ENCODE data around the gene PSMD1.

GRCh38 chr2:231193216-231193615, 136.5 kb downstream of the PSMD1 start:
- TF ChIP-seq REST (tag by site-specific recombination; IDR thresholded peaks at IDR 0.05) (no peak), ZNF239 (tag by site-specific recombination; IDR thresholded peaks at IDR 0.05) (no peak), ZSCAN5A (tag by site-specific recombination; IDR thresholded peaks at IDR 0.05) (no peak), MYNN (tag by site-specific recombination; IDR thresholded peaks at IDR 0.05; ENCODE audit: borderline replicate concordance) (no peak), BCL11A (tag by site-specific recombination; IDR thresholded peaks at IDR 0.05; ENCODE audit: low read depth) (no peak), ZNF621 (tag by site-specific recombination; IDR thresholded peaks at IDR 0.05) (no peak), CTCF (tag by site-specific recombination; IDR thresholded peaks at IDR 0.05) (no peak), ZNF292 (tag by site-specific recombination; IDR thresholded peaks at IDR 0.05; ENCODE audit: borderline replicate concordance, low read depth) (no peak), PBX3 (CRISPR knock-in tag; IDR thresholded peaks at IDR 0.05) (no peak), YY1 (tag by site-specific recombination; IDR thresholded peaks at IDR 0.05) (no peak), ZFP41 (tag by site-specific recombination; IDR thresholded peaks at IDR 0.05; ENCODE audit: borderline replicate concordance) (no peak), INSM2 (tag by site-specific recombination; IDR thresholded peaks at IDR 0.05) (no peak)
